AG10803 (cell line): Measurements from ENCODE around the gene ZBTB7A.

Experiments
- DNase-seq: peaks from one replicate; pipeline ENCODE4 v3.0.0; 2010; ENCODE audit warnings: low read depth
- H3K4me3 ChIP-seq: 2 replicates; pipeline ENCODE4 v1.5.1; 2011; ENCODE audit warnings: mild to moderate bottlenecking, low read length, control low read depth
- CTCF ChIP-seq: conservative IDR thresholded peaks from 2 replicates; pipeline ENCODE4 v1.5.1; 2011; ENCODE audit warnings: mild to moderate bottlenecking, low read length, control low read depth, inconsistent platforms

Gene ZBTB7A

DNA sequence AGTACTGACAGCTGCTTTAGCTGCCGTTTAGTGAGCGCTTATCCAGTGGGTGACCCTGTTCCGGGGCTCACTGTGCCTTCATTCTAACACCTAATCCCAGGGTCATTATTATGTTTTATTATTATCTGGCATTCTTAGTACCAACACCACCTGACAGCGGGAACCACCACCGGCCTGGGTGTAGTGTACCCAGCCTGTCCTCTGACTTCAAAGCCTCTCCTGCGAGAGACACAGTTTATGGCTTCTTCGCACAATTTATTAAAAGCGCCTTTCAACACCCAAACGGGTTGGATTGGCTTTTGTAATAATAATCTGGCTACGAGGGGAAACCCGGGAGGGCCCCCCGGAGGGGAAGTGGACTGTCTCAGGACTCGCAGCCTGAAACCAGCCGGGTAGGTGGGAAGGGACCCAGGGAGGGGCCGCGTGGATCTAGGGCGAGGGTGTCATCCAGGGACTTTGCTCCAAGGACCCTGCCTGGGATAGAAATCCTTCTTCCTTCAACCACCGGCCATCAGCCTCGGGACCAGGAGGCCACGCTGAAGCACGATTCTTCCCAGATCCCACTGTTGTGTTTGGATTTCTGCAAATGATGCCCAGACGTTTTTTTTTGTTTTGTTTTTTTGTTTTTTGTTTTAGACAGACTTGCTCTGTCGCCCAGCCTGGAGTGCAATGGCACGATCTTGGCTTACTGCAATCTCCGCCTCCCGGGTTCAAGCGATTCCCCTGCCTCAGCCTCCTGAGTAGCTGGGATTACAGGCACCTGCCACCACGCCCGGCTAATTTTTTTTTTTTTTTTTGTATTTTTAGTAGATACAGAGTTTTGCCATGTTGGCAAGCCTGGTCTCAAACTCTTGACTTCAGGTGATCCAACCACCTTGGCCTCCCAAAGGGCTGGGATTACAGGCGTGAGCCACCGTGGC is 1.6 kb upstream of the ZBTB7A start:
- no peak for DNase-seq
- H3K4me3 ChIP-seq = peak overlapping the region; percentile 72
- no peak for TF ChIP-seq CTCF

DNA sequence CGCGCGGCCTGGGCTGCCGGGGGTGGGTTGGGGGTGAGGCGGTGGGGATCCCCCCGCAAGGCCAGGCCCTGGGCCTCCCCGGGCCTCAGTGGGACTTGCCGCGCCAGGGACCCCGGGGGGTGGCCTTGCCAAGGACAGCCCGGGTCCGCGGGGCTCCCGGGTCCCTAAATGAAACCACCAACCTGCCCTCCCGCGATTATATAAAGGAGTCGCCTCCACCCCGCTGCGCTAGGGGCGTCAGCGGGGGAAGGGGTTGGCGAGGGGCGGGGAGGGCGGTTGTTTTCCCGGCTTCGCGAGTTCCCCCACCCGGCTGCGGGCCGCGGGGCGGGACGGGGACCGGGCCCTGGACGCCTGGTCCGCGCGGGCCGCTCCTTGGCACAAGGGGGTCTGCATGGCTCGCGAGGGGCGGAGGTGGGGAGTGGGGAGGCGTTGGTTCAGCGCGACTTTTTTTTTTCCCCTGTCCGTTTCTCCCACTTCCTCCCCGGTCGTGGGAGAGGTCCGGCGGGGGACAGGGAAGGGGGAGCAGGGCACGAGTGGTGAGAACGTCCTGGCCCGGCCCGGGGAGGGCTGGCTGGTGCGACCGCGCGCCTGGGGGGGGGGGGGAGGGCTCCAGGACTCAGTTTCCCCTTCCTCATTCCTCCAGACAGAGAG is 822 bp upstream of the ZBTB7A start:
- no peak for TF ChIP-seq CTCF
- DNase-seq = no peak

DNA sequence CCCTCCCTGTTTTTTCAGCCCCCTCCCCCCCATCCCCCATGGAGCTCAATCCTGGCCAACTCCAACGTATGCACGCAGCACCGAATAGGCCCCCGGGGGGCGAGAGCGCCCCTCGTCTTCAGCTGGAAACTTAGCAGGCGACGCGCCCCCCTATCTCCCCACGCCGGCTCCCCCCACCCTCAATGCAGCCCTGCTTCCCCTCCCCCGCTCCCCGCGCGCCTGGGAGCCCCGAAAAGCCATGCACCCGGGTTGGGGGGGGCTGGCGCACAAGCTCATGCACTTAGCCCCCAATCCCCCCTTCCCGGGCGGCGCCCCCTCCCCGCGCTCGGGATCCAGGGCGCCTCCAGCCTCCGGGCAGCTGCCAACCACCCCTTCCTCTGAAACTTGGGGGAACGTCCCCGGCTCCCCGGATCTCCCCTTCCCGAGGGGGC is 508 bp downstream of the ZBTB7A start:
- DNase-seq = no peak

More for the DNA sequence above, 822 bp upstream of the ZBTB7A start:
- peak overlapping the region; percentile 72 for H3K4me3 ChIP-seq

DNA sequence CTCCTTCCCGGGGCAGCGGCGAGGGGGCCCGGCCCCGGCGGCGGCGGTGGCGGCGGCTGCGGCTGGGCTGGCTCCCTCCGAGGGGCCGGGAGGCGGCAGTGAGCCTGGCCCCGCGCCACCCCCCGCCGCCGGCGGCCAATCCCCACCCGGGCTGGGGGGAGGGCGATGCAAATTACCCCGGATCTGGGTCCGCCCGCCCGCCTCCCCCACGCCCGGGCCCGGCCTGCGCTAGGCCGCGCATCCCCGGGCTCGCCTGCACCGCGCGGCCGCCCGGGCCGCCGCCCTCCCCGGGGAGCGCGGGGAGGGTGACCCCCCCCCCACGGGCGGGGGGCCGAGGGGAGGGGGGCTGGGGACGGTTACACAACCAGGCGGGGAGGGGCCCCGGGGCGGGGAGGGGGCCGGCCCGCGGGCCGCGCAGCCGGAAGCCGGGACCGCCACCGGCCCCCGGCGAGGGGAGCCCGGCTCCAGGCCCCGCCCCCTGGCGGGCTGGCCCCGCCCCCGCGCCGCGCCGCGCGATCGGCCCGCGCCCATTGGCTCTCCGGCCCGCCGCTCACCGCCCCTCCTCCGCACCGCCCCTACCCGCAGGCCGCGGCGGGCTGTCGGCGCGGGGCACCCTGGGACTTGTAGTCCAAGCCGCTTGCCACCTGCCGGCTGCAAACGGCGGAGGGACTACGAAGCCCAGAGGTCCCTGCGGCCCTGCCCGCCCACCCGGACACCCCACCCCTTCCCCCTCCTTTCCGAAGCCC is 1.1 kb downstream of the ZBTB7A start:
- peak; percentile 98 for DNase-seq
- no peak for TF ChIP-seq CTCF
- peak overlapping the region; percentile 74 for H3K4me3 ChIP-seq

More for the DNA sequence above, 508 bp downstream of the ZBTB7A start:
- H3K4me3 ChIP-seq = peak overlapping the region; percentile 72
- TF ChIP-seq CTCF = no peak

- no peak for DNase-seq
- peak overlapping the region; percentile 74 for H3K4me3 ChIP-seq
- no peak for TF ChIP-seq CTCF
These were observed 2.0 kb downstream of the ZBTB7A start for GRCh38 chr19:4064496-4065260.

DNA sequence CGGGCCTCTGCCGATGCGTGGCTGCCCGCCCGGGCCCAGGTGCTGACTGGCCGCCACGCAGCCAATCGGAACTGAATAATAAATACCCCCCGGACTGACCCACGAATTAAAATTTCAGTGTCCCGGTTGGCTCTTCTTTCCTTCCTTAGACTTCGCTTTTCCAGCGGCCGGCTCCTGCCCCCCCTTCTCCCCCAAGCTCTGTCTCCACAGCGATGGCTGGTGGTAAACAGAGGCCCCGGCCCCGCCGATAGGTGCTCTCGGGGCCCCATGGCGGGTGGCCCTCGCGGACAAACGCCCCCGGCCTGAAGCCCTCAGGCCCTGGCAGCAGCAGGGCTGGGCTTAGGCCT is 2.6 kb downstream of the ZBTB7A start:
- no peak for DNase-seq
- no peak for TF ChIP-seq CTCF
- peak overlapping the region; percentile 74 for H3K4me3 ChIP-seq
